Stimulated activated CD4-positive, alpha-beta T cell treated with anti-CD3 and anti-CD28 coated beads, Interleukin-1b, Interleukin-23, amount 100 ng/mL, for 24 hours (primary cell): ENCODE results near the gene TCF21.
"Not testable (repeated sequence)": the region's sequence is repeated elsewhere in the genome, so short reads cannot be mapped to it uniquely, and the experiment has no call there.

Experiments
- DNase-seq, 4 experiments: peaks; one replicate each; pipeline ENCODE4 v3.0.0-alpha.2; 2020; ENCODE audit warnings: low read depth in 4 of 4, low spot score in 1 of 4

The TCF21 gene

DNA sequence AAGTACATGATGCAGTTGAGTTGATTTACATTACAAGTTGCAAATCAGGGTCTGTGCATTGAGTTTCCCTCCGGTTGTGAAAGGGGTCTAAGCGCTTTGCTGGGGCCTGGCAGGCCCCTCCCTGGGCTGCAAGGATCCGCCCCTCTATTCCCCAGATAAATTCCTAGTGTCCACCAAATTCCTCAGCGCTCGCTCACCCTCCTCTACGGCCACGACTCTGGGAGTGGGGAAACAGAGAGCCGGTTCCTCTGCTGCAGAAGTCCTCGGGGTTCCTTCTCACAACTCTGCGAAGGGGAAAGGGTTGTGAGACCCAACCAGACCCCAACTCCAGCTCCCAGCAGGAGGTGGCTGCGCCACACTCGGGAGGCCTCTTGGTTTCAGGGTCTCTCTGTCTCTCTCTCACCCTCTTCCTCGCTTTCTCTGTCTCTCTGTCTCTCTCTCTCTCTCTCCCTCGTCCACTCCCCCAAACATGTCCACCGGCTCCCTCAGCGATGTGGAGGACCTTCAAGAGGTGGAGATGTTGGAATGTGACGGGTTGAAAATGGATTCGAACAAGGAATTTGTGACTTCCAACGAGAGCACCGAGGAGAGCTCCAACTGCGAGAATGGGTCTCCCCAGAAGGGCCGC, at the start of gene TCF21:
TSS of gene TCF21 (plus strand) at position 185 of the 628 bp plus-strand sequence. CDS start at position 470, 285 bp downstream.
- no peak for DNase-seq

GRCh38 chr6:133841176-133841575, 47.7 kb upstream of the TCF21 start:
- DNase-seq: no peak

- DNase-seq: no peak
Measured at GRCh38 chr6:133843098-133843497, 45.8 kb upstream of the TCF21 start.

GRCh38 chr6:133844709-133845108, 44.2 kb upstream of the TCF21 start:
- no peak for DNase-seq

DNA sequence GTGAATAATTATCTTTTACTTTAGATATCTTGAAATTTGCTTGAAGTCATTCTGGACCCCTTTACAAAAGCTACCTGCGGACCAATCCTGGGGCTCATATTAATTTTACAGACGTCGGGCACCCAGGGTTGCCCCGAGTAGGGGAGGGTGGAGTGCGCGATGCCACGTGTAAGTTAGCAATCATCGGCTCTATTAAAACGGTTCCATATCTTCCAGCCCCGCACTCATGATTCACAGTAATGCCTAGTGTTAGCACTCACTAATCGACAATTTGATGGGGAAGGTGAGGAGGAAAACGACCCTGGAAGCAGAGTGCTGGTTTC, 34.9 kb upstream of the TCF21 start:
- no peak for DNase-seq

GRCh38 chr6:133854364-133855275, 34.3 kb upstream of the TCF21 start:
- peak in 1 of 4 experiments; percentile 1 for DNase-seq

GRCh38 chr6:133855276-133855990, 33.5 kb upstream of the TCF21 start:
- no peak for DNase-seq

DNA sequence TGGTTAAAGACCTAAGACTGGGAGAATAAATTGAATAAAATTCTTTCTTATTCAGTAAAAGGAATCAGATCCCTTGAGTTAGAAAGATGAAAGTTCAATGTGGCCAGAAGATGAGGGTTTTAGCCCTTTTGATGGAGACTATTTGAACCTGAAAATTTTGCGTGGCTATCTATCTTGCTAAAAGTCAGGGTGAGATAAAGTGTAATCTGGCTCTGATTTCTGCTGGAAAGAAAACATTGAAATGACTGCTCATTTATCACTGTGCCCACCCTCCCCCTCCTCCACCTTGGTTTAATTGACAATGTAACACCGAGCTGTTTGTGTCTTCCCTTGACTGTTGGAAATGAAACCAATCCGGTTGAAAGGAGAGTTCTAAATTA, 32.9 kb upstream of the TCF21 start:
- no peak for DNase-seq

DNA sequence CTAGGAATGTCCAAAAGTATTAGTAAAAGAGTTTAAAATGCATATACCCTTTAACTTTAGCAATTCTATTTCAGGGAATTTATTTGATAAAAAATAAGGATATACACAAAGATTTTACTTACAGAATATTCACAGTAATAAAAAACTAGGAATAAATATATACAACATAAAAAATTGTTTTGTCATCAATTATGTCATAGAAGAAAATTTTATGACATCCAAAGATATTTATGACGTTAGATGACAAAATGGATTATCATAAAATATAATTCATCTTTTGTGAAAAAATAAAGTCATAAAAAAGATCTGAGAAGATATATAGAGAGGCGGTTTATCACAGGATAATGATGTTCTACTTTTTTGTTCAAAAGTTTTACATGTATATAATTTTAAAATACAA, 32.0 kb upstream of the TCF21 start:
- DNase-seq: no peak

DNA sequence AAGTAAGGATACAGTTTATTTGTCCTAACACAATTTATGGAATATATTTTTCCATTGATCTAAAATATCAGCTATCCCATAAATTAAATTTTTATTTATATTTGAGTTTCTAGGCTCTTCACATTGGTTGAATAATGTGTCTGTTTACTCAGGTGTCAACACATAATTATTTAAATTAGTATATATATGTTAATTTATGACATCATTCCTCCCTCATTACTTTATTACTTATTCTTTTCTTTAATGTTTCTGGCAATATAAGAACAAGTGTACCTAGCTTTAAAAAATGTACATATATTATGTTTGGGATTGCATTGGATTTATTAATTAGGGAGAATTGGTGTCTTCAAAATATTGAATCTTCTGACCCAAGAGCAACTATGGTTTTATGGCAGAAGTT, 31.2 kb upstream of the TCF21 start:
- DNase-seq: no peak

DNA sequence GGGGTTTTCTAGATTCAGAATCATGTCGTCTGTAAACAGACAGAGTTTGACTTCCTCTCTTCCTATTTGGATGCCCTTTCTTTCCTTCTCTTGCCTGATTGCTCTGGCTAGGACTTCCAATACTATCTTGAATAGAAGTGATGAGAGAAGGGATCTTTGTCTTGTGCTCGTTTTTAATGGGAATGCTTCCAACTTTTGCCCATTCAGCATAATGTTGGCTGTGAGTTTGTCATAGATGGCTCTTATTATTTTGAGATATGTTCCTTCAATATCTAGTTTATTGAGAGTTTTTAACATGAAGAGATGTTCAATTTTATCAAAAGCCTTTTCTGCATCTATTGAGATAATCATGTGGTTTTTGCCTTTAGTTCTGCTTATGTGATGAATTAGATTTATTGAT, 27.6 kb upstream of the TCF21 start:
- DNase-seq: not testable (repeated sequence)

DNA sequence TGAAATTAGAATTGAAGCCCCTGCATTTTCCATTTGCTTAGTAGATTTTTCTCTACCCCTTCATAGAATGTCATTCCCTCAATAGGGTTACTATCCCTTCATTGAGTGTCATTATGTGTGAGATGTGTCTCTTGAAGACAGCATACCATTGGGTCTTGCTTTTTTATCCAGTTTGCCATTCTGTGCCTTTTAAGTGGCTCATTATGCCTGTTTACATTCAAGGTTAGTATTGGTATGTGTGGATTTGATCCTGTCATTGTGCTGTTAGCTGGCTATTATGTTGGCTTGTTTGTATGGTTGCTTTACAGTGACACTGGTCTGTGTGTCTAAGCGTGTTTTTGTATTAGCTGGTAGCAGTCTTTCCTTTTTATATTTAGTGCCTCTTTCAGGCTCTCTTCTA, 25.7 kb upstream of the TCF21 start:
- no peak for DNase-seq

GRCh38 chr6:133865680-133866079, 23.2 kb upstream of the TCF21 start:
- no peak for DNase-seq

DNA sequence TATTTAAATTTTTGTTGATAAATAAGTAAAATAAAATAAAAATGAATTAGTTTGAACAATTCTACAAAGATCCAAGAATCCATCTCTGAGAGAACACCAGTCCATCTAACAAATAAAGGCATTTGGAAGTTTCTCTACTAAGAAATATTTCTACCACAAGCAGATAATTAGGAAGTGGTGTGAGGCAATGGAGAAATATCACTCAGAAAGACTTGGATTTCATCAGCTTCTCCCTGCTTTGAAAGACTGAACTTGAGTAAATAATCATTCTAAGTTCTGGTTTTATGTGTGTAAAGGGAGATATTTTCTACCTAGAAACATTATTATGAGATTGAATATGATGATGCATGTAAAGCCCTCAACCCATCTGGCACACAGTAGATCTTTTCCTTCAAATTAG, 17.8 kb upstream of the TCF21 start:
- no peak for DNase-seq

DNA sequence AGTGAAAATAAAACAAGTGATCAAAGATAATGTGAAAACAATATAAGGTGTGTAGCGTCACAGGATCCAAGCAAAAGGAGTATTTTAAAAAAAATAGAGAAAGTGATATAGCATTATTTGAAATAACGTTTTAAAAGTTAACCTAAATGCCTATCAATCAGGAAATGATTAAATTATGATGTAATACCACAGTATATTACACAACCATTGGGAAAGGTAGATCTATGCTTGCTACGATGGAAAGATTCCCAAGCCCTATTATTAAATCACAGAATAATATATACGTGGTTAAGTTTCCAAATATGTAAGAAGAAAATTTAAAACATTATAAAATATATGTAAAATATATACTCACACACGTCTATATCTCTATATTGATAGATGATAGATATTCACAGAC, 15.4 kb upstream of the TCF21 start:
- no peak for DNase-seq

DNA sequence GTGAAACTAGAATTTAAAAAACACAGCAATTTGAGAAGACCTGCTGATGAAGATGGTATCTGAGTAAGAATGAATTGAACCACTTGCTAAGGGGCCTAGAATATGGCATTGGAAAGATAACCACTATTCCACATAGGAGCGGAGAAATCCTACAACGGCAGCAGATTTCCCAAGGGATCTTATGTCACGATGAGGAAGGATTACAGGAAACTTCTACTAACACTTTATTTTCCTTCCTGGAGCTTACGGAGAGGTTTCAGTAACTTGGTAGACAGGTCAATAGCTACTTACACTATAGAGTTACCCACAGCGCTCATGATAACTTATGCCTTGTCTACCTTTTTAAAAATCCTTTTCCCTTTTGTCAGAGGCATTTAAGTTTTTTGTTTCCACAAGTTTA, 11.8 kb upstream of the TCF21 start:
- DNase-seq: no peak

- no peak for DNase-seq
Measured at GRCh38 chr6:133880006-133880405, 8.9 kb upstream of the TCF21 start.

- DNase-seq: no peak
Measured at GRCh38 chr6:133880896-133881295, 8.0 kb upstream of the TCF21 start.

- DNase-seq: no peak
Measured at GRCh38 chr6:133886104-133886775, 2.7 kb upstream of the TCF21 start.

GRCh38 chr6:133887156-133887879, 1.6 kb upstream of the TCF21 start:
- no peak for DNase-seq

DNA sequence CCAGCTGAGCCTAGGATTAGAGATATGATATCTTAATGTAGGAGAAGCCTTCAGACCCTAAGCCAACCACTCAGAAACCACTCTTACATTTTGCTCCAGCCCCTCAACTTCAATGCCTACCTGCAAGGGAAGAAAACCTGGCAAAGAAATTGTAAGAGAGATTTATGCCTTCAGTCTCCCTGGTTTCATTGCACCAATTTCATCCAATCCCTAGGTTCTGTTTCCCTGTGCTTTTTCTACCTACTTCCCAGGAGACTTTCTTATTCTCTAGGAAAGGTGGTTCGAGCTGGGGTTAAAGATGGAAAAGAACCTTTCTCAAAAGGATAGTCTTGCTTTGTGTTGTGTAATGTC, 1.1 kb upstream of the TCF21 start:
- DNase-seq: no peak
